Natural killer cell (primary cell): ENCODE data around the gene YJEFN3. TPM values are rescaled to one million over a fixed set of nuclear protein-coding genes. Genes with fewer than 3 reads are reported as not detected.
A peak's percentile ranks its signal among the peaks of the same experiment; 100 is the strongest.

ENCODE experiments used
- ATAC-seq, 3 donors: fragments of 150-1000 bp in 2 of 3; fragments of 200-7000 bp in 1 of 3; cut with Tn5 transposase; 1 replicate in 1 of 3; 2 replicates in 2 of 3; pipeline ENCODE4 v1.10.0; 2021; ENCODE audit warnings: mild to moderate bottlenecking in 2 of 3, moderate library complexity in 2 of 3
- DNase-seq, 2 donors: peaks; one replicate each; pipeline versions ENCODE4 v3.0.0 to v3.0.0-alpha.2; 2013 to 2021; ENCODE audit warnings: mixed read lengths in 1 of 2
- H3K27ac ChIP-seq: one replicate; pipeline ENCODE4 v1.5.1; 2013; ENCODE audit warnings: mild to moderate bottlenecking, low read length
- H3K27me3 ChIP-seq: one replicate; pipeline ENCODE4 v1.6.1; 2013; ENCODE audit warnings: low read length; ENCODE audit not compliant: control insufficient read depth, insufficient read depth
- H3K36me3 ChIP-seq: one replicate; pipeline ENCODE4 v1.6.1; 2013; ENCODE audit warnings: low read length; ENCODE audit not compliant: control insufficient read depth, insufficient read depth
- H3K4me1 ChIP-seq: one replicate; pipeline ENCODE4 v1.6.1; 2013; ENCODE audit warnings: low read length; ENCODE audit not compliant: control insufficient read depth, insufficient read depth
- H3K4me3 ChIP-seq: one replicate; pipeline ENCODE4 v1.5.1; 2013; ENCODE audit warnings: low read length
- H3K9me3 ChIP-seq: one replicate; pipeline ENCODE4 v1.6.1; 2013; ENCODE audit warnings: low read length; ENCODE audit not compliant: control insufficient read depth, insufficient read depth
- H3K27ac Mint-ChIP-seq, 2 donors: one replicate each; pipeline ENCODE4 v1.8.0; 2022; ENCODE audit warnings: mild to moderate bottlenecking in 2 of 2, mixed read lengths in 2 of 2, moderate library complexity in 1 of 2
- H3K27me3 Mint-ChIP-seq, 2 donors: one replicate each; pipeline ENCODE4 v1.8.0; 2022; ENCODE audit warnings: low read depth in 2 of 2, mixed read lengths in 2 of 2
- H3K36me3 Mint-ChIP-seq: one replicate; pipeline ENCODE4 v1.8.0; 2022; ENCODE audit warnings: mixed read lengths
- H3K4me1 Mint-ChIP-seq, 2 donors: one replicate each; pipeline ENCODE4 v1.8.0; 2022; ENCODE audit warnings: mixed read lengths in 2 of 2
- H3K4me3 Mint-ChIP-seq: one replicate; pipeline ENCODE4 v1.8.0; 2022; ENCODE audit warnings: mild to moderate bottlenecking, moderate library complexity, mixed read lengths
- H3K9me3 Mint-ChIP-seq, 2 donors: one replicate each; pipeline ENCODE4 v1.8.0; 2022; ENCODE audit warnings: mixed read lengths in 2 of 2
- CTCF ChIP-seq: fragments of 200-600 bp; IDR thresholded peaks from one replicate; pipeline ENCODE4 v1.8.0; 2022; ENCODE audit warnings: antibody characterized with exemption
- WGBS: methylation state at CpG from one replicate; pipeline ENCODE4 v1.1.7; 2013; ENCODE audit warnings: missing lambda C conversion rate; ENCODE audit not compliant: insufficient coverage; 5-methylcytosine and 5-hydroxymethylcytosine counted together
- intact Hi-C: fragments of 100-400 bp; cut with micrococcal nuclease; formaldehyde crosslinking; loops from one replicate; pipeline ENCODE4 v1.14.2; 2022
- total RNA-seq, 4 donors: library from RNA; stranded (reverse); fragments of 120-200 nt in 1 of 4; gene quantifications; one replicate each; pipeline versions ENCODE4 v1.2.3 to v1.2.4, GENCODE V29; 2013 to 2022

YJEFN3 gene
- total RNA-seq, 3 donors from 2014 or later (not counting 1 experiment from before 2014, with no cell fraction given) = 4.0 to 6.0 (median 4.3) TPM

- no peak for ATAC-seq
- Mint-ChIP-seq H3K36me3 (no peaks in the 10 kb centered on the region), H3K4me3 (no peak overlapping the region), H3K9me3 (no peaks in the 10 kb centered on the region), H3K27ac (no peak overlapping the region), H3K4me1 (no peaks in the 10 kb centered on the region), H3K27me3 (peaks cover 0 to 4% of the 10 kb centered on the region in 2 donors)
- Histone ChIP-seq H3K9me3 (no peaks in the 10 kb centered on the region), H3K36me3 (no peaks in the 10 kb centered on the region), H3K27ac (no peak overlapping the region), H3K4me1 (peaks cover 6% of the 10 kb centered on the region), H3K4me3 (no peak overlapping the region), H3K27me3 (no peaks in the 10 kb centered on the region)
- no peak for DNase-seq
- intact Hi-C loops = no loop called here
- 83% methylated on average over 14 of the region's 14 CpGs for WGBS
- TF ChIP-seq CTCF = no peak
Observed at GRCh38 chr19:19551853-19552192, 23.1 kb downstream of the YJEFN3 start.

- no peaks in the 10 kb centered on the region for H3K36me3 ChIP-seq
- H3K27ac ChIP-seq = no peak overlapping the region
- peaks cover 6% of the 10 kb centered on the region for H3K4me1 ChIP-seq
- H3K4me3 ChIP-seq = no peak overlapping the region
- Mint-ChIP-seq H3K4me3 (no peak overlapping the region), H3K4me1 (no peaks in the 10 kb centered on the region), H3K36me3 (no peaks in the 10 kb centered on the region), H3K27ac (no peak overlapping the region), H3K27me3 (peaks cover 0 to 4% of the 10 kb centered on the region in 2 donors), H3K9me3 (no peaks in the 10 kb centered on the region)
- DNase-seq (peak in 1 of 2 donors; percentile 53), ATAC-seq (no peak)
- H3K27me3 ChIP-seq = no peaks in the 10 kb centered on the region
- TF ChIP-seq CTCF = peak; percentile 37
- intact Hi-C loops = no loop called here
- no peaks in the 10 kb centered on the region for H3K9me3 ChIP-seq
- 63% methylated on average over 6 of the region's 6 CpGs for WGBS
Observed at GRCh38 chr19:19552798-19553197, 24.1 kb downstream of the YJEFN3 start.

GRCh38 chr19:19553670-19554069 is 25.0 kb downstream of the YJEFN3 start:
- no peak for TF ChIP-seq CTCF
- 93% methylated on average over 10 of the region's 10 CpGs for WGBS
- Histone ChIP-seq H3K4me3 (no peak overlapping the region), H3K36me3 (no peaks in the 10 kb centered on the region), H3K27me3 (no peaks in the 10 kb centered on the region), H3K9me3 (no peaks in the 10 kb centered on the region), H3K4me1 (peaks cover 6% of the 10 kb centered on the region), H3K27ac (no peak overlapping the region)
- H3K27ac Mint-ChIP-seq = no peak overlapping the region
- no peak overlapping the region for H3K4me3 Mint-ChIP-seq
- ATAC-seq (no peak), DNase-seq (no peak)
- H3K9me3 Mint-ChIP-seq = no peaks in the 10 kb centered on the region
- H3K36me3 Mint-ChIP-seq = no peaks in the 10 kb centered on the region
- intact Hi-C loops = no loop called here
- peaks cover 0 to 4% of the 10 kb centered on the region in 2 donors for H3K27me3 Mint-ChIP-seq
- no peaks in the 10 kb centered on the region for H3K4me1 Mint-ChIP-seq
